HUES64 (cell line): ENCODE results near the gene KCNS3.

Experiments used
- H3K27ac ChIP-seq: 2 replicates; pipeline ENCODE4 v1.7.0; 2013; ENCODE audit warnings: low read depth, low read length, inconsistent platforms
- H3K27me3 ChIP-seq: 2 replicates; pipeline ENCODE4 v1.6.1; 2013; ENCODE audit warnings: mild to moderate bottlenecking, low read length; ENCODE audit not compliant: insufficient read depth
- H3K36me3 ChIP-seq: 2 replicates; pipeline ENCODE4 v1.6.1; 2013; ENCODE audit warnings: mild to moderate bottlenecking, low read length; ENCODE audit not compliant: insufficient read depth
- H3K4me1 ChIP-seq: 2 replicates; pipeline ENCODE4 v1.6.1; 2013; ENCODE audit warnings: mild to moderate bottlenecking, low read length, moderate library complexity; ENCODE audit not compliant: insufficient read depth
- H3K4me3 ChIP-seq: 2 replicates; pipeline ENCODE4 v1.5.1; 2013; ENCODE audit warnings: mild to moderate bottlenecking, low read length, moderate library complexity
- H3K9ac ChIP-seq: 2 replicates; pipeline ENCODE4 v1.6.1; 2013; ENCODE audit warnings: mild to moderate bottlenecking, low read depth, low read length
- H3K9me3 ChIP-seq: 2 replicates; pipeline ENCODE4 v1.6.1; 2013; ENCODE audit warnings: low read depth, low read length; ENCODE audit not compliant: insufficient read depth
- WGBS: fragments of 150-250, 120-280 bp; methylation state at CpG from one replicate; pipeline ENCODE4 v1.1.7; 2013; ENCODE audit warnings: missing lambda C conversion rate; 5-methylcytosine and 5-hydroxymethylcytosine counted together

KCNS3 gene

DNA sequence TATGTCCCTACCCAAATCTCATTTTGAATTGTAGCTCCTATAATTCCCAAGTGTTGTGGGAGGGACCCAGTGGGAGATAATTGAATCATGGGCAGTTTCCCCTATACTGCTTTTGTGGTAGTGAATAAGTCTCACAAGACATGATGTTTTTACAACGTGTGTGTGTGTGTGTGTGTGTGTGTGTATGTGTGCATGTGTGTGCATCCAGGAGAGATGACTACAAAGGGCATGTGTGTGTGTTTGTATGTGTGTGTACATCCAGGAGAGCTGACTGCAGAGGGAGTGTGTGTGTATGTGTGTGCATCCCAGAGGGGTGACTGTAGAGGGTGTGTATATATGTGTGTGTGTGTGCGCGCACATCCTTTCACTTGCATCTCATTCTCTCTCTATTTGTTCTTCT is 86.7 kb downstream of the KCNS3 start:
- Histone ChIP-seq H3K36me3 (no peaks in the 10 kb centered on the region), H3K27ac (no peak overlapping the region), H3K27me3 (no peaks in the 10 kb centered on the region), H3K4me1 (no peaks in the 10 kb centered on the region), H3K4me3 (no peak overlapping the region), H3K9me3 (no peaks in the 10 kb centered on the region), H3K9ac (no peak overlapping the region)
- WGBS: 31% methylated on average over 1 of the region's 3 CpGs

GRCh38 chr2:17966798-17967197 is 88.3 kb downstream of the KCNS3 start:
- 92% methylated on average over 3 of the region's 3 CpGs for WGBS
- no peaks in the 10 kb centered on the region for H3K27me3 ChIP-seq
- H3K4me3 ChIP-seq: no peak overlapping the region
- no peak overlapping the region for H3K27ac ChIP-seq
- H3K9me3 ChIP-seq: no peaks in the 10 kb centered on the region
- no peaks in the 10 kb centered on the region for H3K4me1 ChIP-seq
- no peaks in the 10 kb centered on the region for H3K36me3 ChIP-seq
- no peak overlapping the region for H3K9ac ChIP-seq

GRCh38 chr2:17969661-17970060 is 91.2 kb downstream of the KCNS3 start:
- no peaks in the 10 kb centered on the region for H3K9me3 ChIP-seq
- 91% methylated on average over 3 of the region's 3 CpGs for WGBS

GRCh38 chr2:17971531-17972125 is 93.2 kb downstream of the KCNS3 start:
- no peak overlapping the region for H3K4me3 ChIP-seq
- no peaks in the 10 kb centered on the region for H3K27me3 ChIP-seq
- H3K36me3 ChIP-seq: no peaks in the 10 kb centered on the region
- 90% methylated on average over 3 of the region's 3 CpGs for WGBS
- H3K9ac ChIP-seq: no peak overlapping the region
- no peak overlapping the region for H3K27ac ChIP-seq
- no peaks in the 10 kb centered on the region for H3K9me3 ChIP-seq
- no peaks in the 10 kb centered on the region for H3K4me1 ChIP-seq

More at GRCh38 chr2:17969661-17970060, 91.2 kb downstream of the KCNS3 start:
- Histone ChIP-seq H3K27me3 (no peaks in the 10 kb centered on the region), H3K4me3 (no peak overlapping the region), H3K27ac (no peak overlapping the region), H3K9ac (no peak overlapping the region), H3K36me3 (no peaks in the 10 kb centered on the region), H3K4me1 (no peaks in the 10 kb centered on the region)

DNA sequence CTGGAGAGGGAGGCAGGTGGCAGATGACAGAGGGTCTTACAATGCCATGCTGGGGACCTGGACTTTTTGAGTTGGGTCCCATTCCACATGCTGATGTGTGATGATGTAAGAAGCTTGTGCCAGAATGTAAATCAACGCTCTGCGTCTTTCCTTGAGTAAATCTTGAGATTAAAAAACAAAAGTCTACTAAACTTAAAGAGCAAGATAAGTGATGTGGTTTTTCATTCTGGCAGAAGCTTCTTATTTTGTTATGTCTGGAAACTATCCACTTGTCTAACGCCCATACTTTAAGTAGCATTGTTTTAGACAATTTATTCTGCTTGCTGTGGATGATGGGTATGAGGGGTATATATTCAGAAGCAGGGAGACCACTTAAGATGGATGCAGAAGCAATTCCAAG is 94.5 kb downstream of the KCNS3 start:
- no peaks in the 10 kb centered on the region for H3K4me1 ChIP-seq
- no peak overlapping the region for H3K27ac ChIP-seq
- H3K27me3 ChIP-seq: no peaks in the 10 kb centered on the region
- no peaks in the 10 kb centered on the region for H3K36me3 ChIP-seq
- H3K4me3 ChIP-seq: no peak overlapping the region
- 98% methylated on average over 3 of the region's 3 CpGs for WGBS
- no peak overlapping the region for H3K9ac ChIP-seq
- no peaks in the 10 kb centered on the region for H3K9me3 ChIP-seq

- Histone ChIP-seq H3K9ac (no peak overlapping the region), H3K27ac (no peak overlapping the region), H3K4me1 (no peaks in the 10 kb centered on the region), H3K9me3 (no peaks in the 10 kb centered on the region), H3K36me3 (no peaks in the 10 kb centered on the region), H3K4me3 (no peak overlapping the region), H3K27me3 (no peaks in the 10 kb centered on the region)
- WGBS: 75% methylated on average over 2 of the region's 2 CpGs
Measured at GRCh38 chr2:17975401-17975800, 96.9 kb downstream of the KCNS3 start.

- Histone ChIP-seq H3K4me3 (no peak overlapping the region), H3K36me3 (no peaks in the 10 kb centered on the region), H3K4me1 (no peaks in the 10 kb centered on the region), H3K9ac (no peak overlapping the region), H3K27ac (no peak overlapping the region), H3K27me3 (no peaks in the 10 kb centered on the region), H3K9me3 (no peaks in the 10 kb centered on the region)
- 89% methylated on average over 6 of the region's 6 CpGs for WGBS
Measured at GRCh38 chr2:17976871-17977746, 98.6 kb downstream of the KCNS3 start.

DNA sequence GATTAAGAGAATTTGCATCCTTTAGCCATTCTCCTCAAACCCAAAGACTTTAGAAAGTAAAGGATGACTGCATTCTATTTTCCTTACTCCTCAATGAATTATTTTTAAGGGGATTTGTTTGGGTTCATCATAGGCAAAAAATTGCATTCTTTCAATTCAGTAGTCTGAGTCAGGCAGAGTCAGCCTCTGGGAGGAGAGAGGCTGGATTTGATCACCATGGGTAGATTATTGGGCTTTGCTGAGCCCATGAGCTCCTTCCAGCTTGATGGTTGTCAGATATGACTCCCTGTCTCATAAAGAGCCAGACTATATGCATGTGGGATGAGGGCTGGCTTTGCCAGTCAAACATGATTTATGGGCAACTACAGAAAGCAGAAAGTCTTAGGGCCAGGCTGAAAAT is 101.2 kb downstream of the KCNS3 start:
- H3K36me3 ChIP-seq: no peaks in the 10 kb centered on the region
- H3K27me3 ChIP-seq: no peaks in the 10 kb centered on the region
- no peak overlapping the region for H3K27ac ChIP-seq
- H3K9ac ChIP-seq: no peak overlapping the region
- no peak overlapping the region for H3K4me3 ChIP-seq
- H3K4me1 ChIP-seq: no peaks in the 10 kb centered on the region
- no peaks in the 10 kb centered on the region for H3K9me3 ChIP-seq

DNA sequence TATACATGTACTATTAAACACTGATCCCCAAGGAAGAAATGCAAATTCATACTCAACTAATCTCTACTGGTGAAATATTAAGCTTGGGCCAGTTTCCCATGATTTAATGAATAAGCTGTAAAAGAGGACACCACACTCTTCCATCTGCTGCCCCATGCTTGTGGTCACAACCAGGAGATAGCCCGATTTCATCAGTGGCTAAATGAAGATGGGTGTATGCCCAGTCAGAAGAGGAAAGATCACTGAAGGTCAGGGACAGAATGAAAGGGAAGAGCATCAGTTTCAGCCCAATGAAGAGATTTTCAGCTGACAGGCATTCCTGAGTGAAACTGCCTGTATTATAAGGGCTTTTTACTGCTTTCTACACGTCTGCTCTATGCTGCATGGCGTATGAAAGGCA is 103.5 kb downstream of the KCNS3 start:
- no peak overlapping the region for H3K9ac ChIP-seq
- WGBS: 88% methylated on average over 3 of the region's 3 CpGs
- no peaks in the 10 kb centered on the region for H3K4me1 ChIP-seq
- no peaks in the 10 kb centered on the region for H3K9me3 ChIP-seq
- no peaks in the 10 kb centered on the region for H3K27me3 ChIP-seq
- H3K36me3 ChIP-seq: no peaks in the 10 kb centered on the region
- no peak overlapping the region for H3K4me3 ChIP-seq
- H3K27ac ChIP-seq: no peak overlapping the region
